ENCODE measurements around the gene CD8B2. TPM values are rescaled to one million over a fixed set of nuclear protein-coding genes. Genes with fewer than 3 reads are reported as not detected.

The CD8B2 gene
- total RNA-seq, 1 experiment from 2014 or later = not detected

- Histone ChIP-seq H2BK5ac (ENCODE audit: insufficient read length, low read length) (no peak overlapping the region), H3T11ph (ENCODE audit: low read length) (no peak overlapping the region), H2BK120ac (ENCODE audit: low read depth, low read length, poor library complexity, severe bottlenecking) (no peak overlapping the region), H4K20me1 (ENCODE audit: control insufficient read depth, insufficient read depth, insufficient read length) (no peaks in the 10 kb centered on the region), H3K9me3 (ENCODE audit: control insufficient read depth, low read depth, low read length) (no peaks in the 10 kb centered on the region), H2BK15ac (ENCODE audit: low read depth, low read length) (no peak overlapping the region), H3K18ac (ENCODE audit: insufficient read length, low read depth, low read length) (no peak overlapping the region), H3K23me2 (ENCODE audit: insufficient read length, low read depth, low read length, poor library complexity, severe bottlenecking) (no peaks in the 10 kb centered on the region), H3K4ac (ENCODE audit: low read depth, low read length) (no peak overlapping the region), H3K27ac (ENCODE audit: insufficient read length, low read depth, low read length) (no peak overlapping the region), H3K14ac (ENCODE audit: insufficient read depth, low read length) (no peak overlapping the region), H4K8ac (replicated peaks; ENCODE audit: insufficient read length, low read depth, low read length) (no peak overlapping the region), H4K91ac (ENCODE audit: insufficient read length, low read depth, low read length) (no peak overlapping the region), H2AFZ (ENCODE audit: low read length) (no peak overlapping the region), H3K4me2 (ENCODE audit: insufficient read depth, insufficient read length, low read length) (no peak overlapping the region), H3K23ac (ENCODE audit: insufficient read length, low read depth, low read length) (no peak overlapping the region), H3K56ac (ENCODE audit: insufficient read length, low read depth, low read length) (no peak overlapping the region), H2AK5ac (ENCODE audit: insufficient read length, low read length) (no peak overlapping the region), H3K27me3 (ENCODE audit: insufficient read depth, low read length) (no peaks in the 10 kb centered on the region), H3K9ac (ENCODE audit: extremely low read depth, insufficient read length, low read length) (no peak overlapping the region), H3K79me2 (ENCODE audit: insufficient read depth, low read length) (no peaks in the 10 kb centered on the region), H2BK12ac (ENCODE audit: insufficient read length, low read depth, low read length) (no peak overlapping the region), H4K5ac (ENCODE audit: insufficient read length, low read depth, low read length) (no peak overlapping the region), H3K79me1 (ENCODE audit: insufficient read depth, low read depth, low read length, poor library complexity, severe bottlenecking) (no peaks in the 10 kb centered on the region), H2BK20ac (ENCODE audit: low read depth, low read length, poor library complexity, severe bottlenecking) (no peak overlapping the region), H3K4me1 (ENCODE audit: insufficient read depth, low read length) (no peaks in the 10 kb centered on the region)
- Mint-ChIP-seq H3K4me1 (no peaks in the 10 kb centered on the region), H3K9me3 (peaks cover 5 to 8% of the 10 kb centered on the region in 2 experiments; a peak in 3 of 5 replicates), H3K36me3 (ENCODE audit: insufficient read depth in 1 of 3, low read depth in 3 of 3) (peaks cover 0 to 1% (median 0%) of the 10 kb centered on the region in 3 experiments; a peak in 3 of 7 replicates), H3K4me3 (no peak overlapping the region), H3K27ac (no peak overlapping the region), H3K27me3 (ENCODE audit: low read depth) (peaks cover 7% of the 10 kb centered on the region)
- DNase-seq = no peak
- no peak for TF ChIP-seq CTCF (conservative IDR thresholded peaks at IDR 0.05)
- WGBS (ENCODE audit: extremely low coverage, insufficient read length, low lambda C conversion rate) = no CpG with 5 or more reads among the region's 6 CpGs
Observed at GRCh38 chr2:106523976-106524665, 37.0 kb downstream of the CD8B2 start.
